GM12878 (cell line): ENCODE results near the gene RAB43. TPM values are rescaled to one million over a fixed set of nuclear protein-coding genes. Genes with fewer than 3 reads are reported as not detected.

Experiments
- ATAC-seq: fragments of 200-7000 bp; cut with Tn5 transposase; 3 replicates; pipeline ENCODE4 v1.9.1; 2020; ENCODE audit warnings: mild to moderate bottlenecking, moderate library complexity
- BruUV-seq: library from RNA; stranded (reverse); fragments of 400-500 nt; replicated peaks from 2 replicates; lab custom pipeline; 2021; lab: Mats Ljungman, UMichigan
- CTCF ChIA-PET: fragments of 300-600 bp; sonication (Branson Sonifier 250); formaldehyde crosslinking; extraction: SDS; loops from one replicate; lab custom pipeline; 2021; ENCODE audit warnings: inconsistent platforms; lab: Yijun Ruan, JAX
- POLR2A ChIA-PET: fragments of 350-600 bp; formaldehyde crosslinking; extraction: SDS; loops from one replicate; lab custom pipeline; 2021; ENCODE audit warnings: inconsistent platforms; lab: Charles Lee
- RAD21 ChIA-PET: fragments of 300-600 bp; sonication (Branson Sonifier 250); formaldehyde crosslinking; loops from one replicate; lab custom pipeline; 2023; ENCODE audit warnings: antibody characterized with exemption; ENCODE audit not compliant: unreplicated experiment; lab: Charles Lee
- SMC1A ChIA-PET: fragments of 300-600 bp; sonication (Branson Sonifier 250); formaldehyde crosslinking; loops from one replicate; lab custom pipeline; 2023; ENCODE audit not compliant: unreplicated experiment, uncharacterized antibody; lab: Charles Lee
- DNase-seq: peaks from one replicate; pipeline ENCODE4 v3.0.0-alpha.2; 2011; ENCODE audit warnings: low read depth, low spot score
- FAIRE-seq: peaks from 3 replicates; lab custom pipeline; 2011; peaks lifted over from hg19 to GRCh38; lab: Jason Lieb, UNC
- H2AFZ ChIP-seq: 2 replicates; pipeline ENCODE4 v1.6.0; 2011; ENCODE audit warnings: low read depth, low read length, control low read depth; ENCODE audit not compliant: control insufficient read depth
- H3K27ac ChIP-seq: 2 replicates; pipeline ENCODE4 v1.5.1; 2011; ENCODE audit warnings: control low read depth; ENCODE audit not compliant: control insufficient read depth, insufficient read depth
- H3K27me3 ChIP-seq, 2 experiments: replicated peaks in 1 of 2; 2 replicates each; pipeline versions ENCODE4 v1.6.0 to v1.6.1; 2011; ENCODE audit warnings: low read length in 1 of 2; ENCODE audit not compliant: control insufficient read depth in 2 of 2, insufficient read depth in 2 of 2
- H3K36me3 ChIP-seq, 2 experiments: 2 replicates each; pipeline ENCODE4 v1.5.1; 2011; ENCODE audit warnings: low read length in 1 of 2; ENCODE audit not compliant: control insufficient read depth in 2 of 2, insufficient read depth in 2 of 2
- H3K4me1 ChIP-seq: 2 replicates; pipeline ENCODE4 v1.6.1; 2011; ENCODE audit warnings: mild to moderate bottlenecking, low read length, moderate library complexity, mixed read lengths; ENCODE audit not compliant: control insufficient read depth, insufficient read depth
- H3K4me2 ChIP-seq: 2 replicates; pipeline ENCODE4 v1.6.0; 2011; ENCODE audit warnings: control low read depth; ENCODE audit not compliant: control insufficient read depth, insufficient read depth
- H3K4me3 ChIP-seq: fragments of 200-600 bp; sonication (generic); 2 replicates; pipeline ENCODE4 v1.5.1; 2016
- H3K79me2 ChIP-seq: 2 replicates; pipeline ENCODE4 v1.6.0; 2011; ENCODE audit warnings: low read length; ENCODE audit not compliant: control insufficient read depth, insufficient read depth
- H3K9ac ChIP-seq: 2 replicates; pipeline ENCODE4 v1.8.0; 2011; ENCODE audit warnings: low read length, control low read depth, mixed read lengths; ENCODE audit not compliant: control insufficient read depth, insufficient read depth
- H3K9me3 ChIP-seq: replicated peaks from 3 replicates; pipeline ENCODE4 v1.5.1; 2011; ENCODE audit warnings: mild to moderate bottlenecking, low read length; ENCODE audit not compliant: control insufficient read depth, insufficient read depth
- H4K20me1 ChIP-seq: 2 replicates; pipeline ENCODE4 v1.6.0; 2011; ENCODE audit not compliant: control insufficient read depth, insufficient read depth
- BCL11A ChIP-seq: IDR thresholded peaks from 2 replicates; pipeline ENCODE4 v1.6.1; 2011; ENCODE audit warnings: low read depth, low read length
- MEF2B ChIP-seq: fragments of 450-650 bp; IDR thresholded peaks from 2 replicates; pipeline ENCODE4 v1.6.1; 2018; ENCODE audit warnings: mild to moderate bottlenecking, moderate library complexity; ENCODE audit not compliant: partially characterized antibody, poor library complexity, severe bottlenecking
- RELA ChIP-seq: fragments of 450-650 bp; IDR thresholded peaks from 2 replicates; pipeline ENCODE4 v1.8.0; 2014; ENCODE audit warnings: borderline replicate concordance; ENCODE audit not compliant: partially characterized antibody
- WGBS: methylation state at CpG from one replicate; pipeline ENCODE4 v1.1.6; 2016; ENCODE audit warnings: low lambda C conversion rate; ENCODE audit not compliant: insufficient replicate concordance, insufficient coverage; ENCODE audit errors: missing lambda C conversion rate; 5-methylcytosine and 5-hydroxymethylcytosine counted together
- in situ Hi-C: fragments of 300-500 bp; cut with MboI; formaldehyde crosslinking; loops from 9 replicates; pipeline ENCODE4 v1.14.3; 2018; ENCODE audit warnings: mixed read lengths
- intact Hi-C: fragments of 100-400 bp; cut with micrococcal nuclease; formaldehyde crosslinking; loops from one replicate; pipeline ENCODE4 v1.14.2; 2022; ENCODE audit not compliant: unreplicated experiment
- polyA plus RNA-seq, 11 experiments: library from polyadenylated mRNA; depleted of rRNA in 4 of 11; unstranded in 6 of 11; stranded (reverse) in 5 of 11; fragments of >200 nt; fragmentation: Nextera tagmentation in 4 of 11; fragmentation: Illumina TruSeq in 1 of 11; extraction: Ambion mirVana in 4 of 11; extraction: Trizol in 1 of 11; gene quantifications; 1 replicate in 1 of 11; 2 replicates in 10 of 11; pipeline versions ENCODE4 v1.2.1 to v1.2.3, GENCODE V29; 2011 to 2016; ENCODE audit warnings: inconsistent platforms in 2 of 11, missing spikeins in 2 of 11, low read depth in 1 of 11
- total RNA-seq, 4 experiments: library from RNA; depleted of rRNA in 3 of 4; stranded (reverse); fragments of >200 nt in 3 of 4; fragmentation: Illumina TruSeq in 1 of 4; extraction: Trizol in 1 of 4; gene quantifications; 2 replicates each; pipeline versions ENCODE4 v1.2.1 to v1.2.3, GENCODE V29; 2013 to 2021
- TF ChIP-seq, protein P1 (sequence below): IDR thresholded peaks from 2 replicates; pipeline ENCODE4 v1.6.1; 2011; ENCODE audit warnings: borderline replicate concordance, low read depth, mild to moderate bottlenecking, moderate library complexity, mixed read lengths, low read length; ENCODE audit not compliant: insufficient read depth; ENCODE audit errors: extremely low read length
- TF ChIP-seq, protein P2 (sequence below): fragments of 450-650 bp; IDR thresholded peaks from 2 replicates; pipeline ENCODE4 v1.6.1; 2018; ENCODE audit warnings: borderline replicate concordance, mild to moderate bottlenecking; ENCODE audit not compliant: partially characterized antibody

Gene RAB43
- total and polyA plus RNA-seq, 10 of the 15 experiments (the other 5 are each of a cell fraction or from before 2014, with no cell fraction given): 0.08 to 14.0 (median 4.0) TPM

- no peak for DNase-seq
- Histone ChIP-seq H2AFZ (no peak overlapping the region), H3K4me1 (0 out of 2 replicates have a peak, but pooled peaks cover 3% of the 10 kb centered on the region), H3K9me3 (no peaks in the 10 kb centered on the region), H3K27ac (no peak overlapping the region), H3K4me2 (no peak overlapping the region), H3K36me3 (no peaks in the 10 kb centered on the region), H3K27me3 (no peaks in the 10 kb centered on the region; a peak in 2 of 4 replicates), H3K79me2 (no peaks in the 10 kb centered on the region), H3K4me3 (no peak overlapping the region), H4K20me1 (no peaks in the 10 kb centered on the region), H3K9ac (no peak overlapping the region)
- no peak for ATAC-seq
- in situ Hi-C loops (loop anchor here (5.0 kb wide), 1 partner anchor 183 kb away; no protein-coding TSS in a partner anchor), intact Hi-C loops (no loop called here)
- ChIA-PET SMC1A (interaction anchor here (0.9 kb wide), 1 partner anchor 103 kb away, joined by 3 read pairs; no protein-coding TSS in a partner anchor), RAD21 (no interaction called here), CTCF (interaction anchor here (0.7 to 1.5 kb wide), 2 partner anchors 88 to 187 kb away, joined by 3 to 4 read pairs; no protein-coding TSS in a partner anchor), POLR2A (no interaction called here)
- TF ChIP-seq MEF2B: no peak
- TF ChIP-seq, protein P1, sequence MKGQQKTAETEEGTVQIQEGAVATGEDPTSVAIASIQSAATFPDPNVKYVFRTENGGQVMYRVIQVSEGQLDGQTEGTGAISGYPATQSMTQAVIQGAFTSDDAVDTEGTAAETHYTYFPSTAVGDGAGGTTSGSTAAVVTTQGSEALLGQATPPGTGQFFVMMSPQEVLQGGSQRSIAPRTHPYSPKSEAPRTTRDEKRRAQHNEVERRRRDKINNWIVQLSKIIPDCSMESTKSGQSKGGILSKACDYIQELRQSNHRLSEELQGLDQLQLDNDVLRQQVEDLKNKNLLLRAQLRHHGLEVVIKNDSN: no peak
- no peak for TF ChIP-seq RELA
- TF ChIP-seq, protein P2, sequence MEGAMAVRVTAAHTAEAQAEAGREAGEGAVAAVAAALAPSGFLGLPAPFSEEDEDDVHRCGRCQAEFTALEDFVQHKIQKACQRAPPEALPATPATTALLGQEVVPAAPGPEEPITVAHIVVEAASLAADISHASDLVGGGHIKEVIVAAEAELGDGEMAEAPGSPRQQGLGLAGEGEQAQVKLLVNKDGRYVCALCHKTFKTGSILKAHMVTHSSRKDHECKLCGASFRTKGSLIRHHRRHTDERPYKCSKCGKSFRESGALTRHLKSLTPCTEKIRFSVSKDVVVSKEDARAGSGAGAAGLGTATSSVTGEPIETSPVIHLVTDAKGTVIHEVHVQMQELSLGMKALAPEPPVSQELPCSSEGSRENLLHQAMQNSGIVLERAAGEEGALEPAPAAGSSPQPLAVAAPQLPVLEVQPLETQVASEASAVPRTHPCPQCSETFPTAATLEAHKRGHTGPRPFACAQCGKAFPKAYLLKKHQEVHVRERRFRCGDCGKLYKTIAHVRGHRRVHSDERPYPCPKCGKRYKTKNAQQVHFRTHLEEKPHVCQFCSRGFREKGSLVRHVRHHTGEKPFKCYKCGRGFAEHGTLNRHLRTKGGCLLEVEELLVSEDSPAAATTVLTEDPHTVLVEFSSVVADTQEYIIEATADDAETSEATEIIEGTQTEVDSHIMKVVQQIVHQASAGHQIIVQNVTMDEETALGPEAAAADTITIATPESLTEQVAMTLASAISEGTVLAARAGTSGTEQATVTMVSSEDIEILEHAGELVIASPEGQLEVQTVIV: no peak
- no peak for TF ChIP-seq BCL11A
- no peak for FAIRE-seq
- 41% methylated on average over 11 of the region's 11 CpGs for WGBS
- BruUV-seq: no TSS peak
Measured at GRCh38 chr3:129059311-129059958, 62.2 kb downstream of the RAB43 start.
